ENCODE results near the gene ORM2. TPM values are rescaled to one million over a fixed set of nuclear protein-coding genes. Genes with fewer than 3 reads are reported as not detected.

ORM2 gene
- total RNA-seq, 1 donor from 2014 or later = not detected

DNA sequence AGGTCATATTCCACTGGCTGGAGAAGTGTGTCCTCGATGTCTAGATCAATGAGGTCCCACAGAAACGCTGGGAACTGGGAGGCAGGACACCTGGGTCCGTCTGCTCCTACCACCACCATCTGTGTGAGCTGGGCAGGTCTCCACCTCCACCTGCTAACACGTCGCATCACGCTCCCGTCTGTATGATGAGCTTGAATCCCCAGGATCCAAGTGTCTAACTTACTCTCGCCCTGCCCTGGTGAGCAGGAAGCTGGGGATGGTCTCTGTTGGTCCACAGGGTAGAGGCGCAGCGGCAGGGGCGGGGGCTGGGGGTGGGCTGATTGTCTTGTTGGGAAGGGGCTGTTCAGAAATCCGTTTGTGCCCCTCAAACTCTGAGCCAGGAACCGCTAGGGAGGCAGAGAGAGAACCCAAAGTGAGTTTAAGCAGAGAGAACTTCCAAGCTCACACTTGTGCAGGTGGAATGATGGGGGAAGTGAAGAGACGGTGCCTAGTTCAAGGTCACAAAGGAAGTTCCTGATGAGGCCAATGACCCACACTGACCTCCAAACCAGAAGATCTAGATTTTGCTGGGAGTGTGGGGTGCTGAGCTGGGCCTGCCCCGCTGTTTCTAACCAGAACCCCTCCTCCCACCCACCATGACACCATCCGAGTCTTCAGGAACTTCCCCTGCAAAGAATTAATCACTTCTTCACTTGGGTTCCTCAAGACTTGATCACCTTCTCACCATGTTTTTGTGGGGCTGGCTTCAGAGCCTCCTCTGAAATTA is 21.1 kb downstream of the ORM2 start:
- no peak for DNase-seq

DNA sequence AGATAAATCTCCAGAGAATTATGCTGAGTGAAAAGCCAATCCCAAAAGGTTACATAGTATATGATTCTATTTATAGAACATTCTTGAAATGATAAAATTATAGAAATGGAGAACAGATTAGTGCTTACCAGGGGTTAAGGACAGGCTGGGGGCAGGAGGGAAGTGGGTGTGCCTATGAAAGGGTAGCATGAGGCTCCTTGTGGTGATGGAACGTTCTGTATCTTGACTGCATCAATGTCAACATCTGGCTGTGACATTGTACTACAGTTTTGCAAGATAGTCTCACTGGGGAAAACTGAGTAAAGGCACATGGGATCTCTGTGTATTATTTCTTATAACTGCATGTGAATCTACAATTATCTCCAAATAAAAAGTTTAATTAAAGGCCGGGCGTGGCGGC is 22.3 kb downstream of the ORM2 start:
- no peak for DNase-seq

DNA sequence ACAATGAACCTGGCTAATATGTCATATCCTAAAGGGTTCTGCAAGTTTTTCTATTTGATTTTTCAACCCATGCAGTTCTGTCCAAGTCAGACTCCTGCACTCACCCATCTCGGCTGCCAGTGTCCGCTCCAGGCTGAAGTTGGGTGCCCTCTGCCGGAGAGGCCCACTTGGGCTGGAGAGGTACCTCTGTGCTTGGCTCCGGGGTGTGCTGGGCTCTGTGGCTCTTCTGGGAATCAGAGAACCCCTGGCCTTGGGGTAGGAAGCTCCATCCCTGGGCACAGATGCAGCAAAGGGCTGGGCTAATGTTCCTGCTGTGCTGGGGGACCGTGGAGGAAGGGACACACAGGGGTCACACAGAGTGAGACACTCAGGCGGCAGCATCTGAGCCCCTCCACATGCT is 26.2 kb downstream of the ORM2 start:
- DNase-seq = no peak

DNA sequence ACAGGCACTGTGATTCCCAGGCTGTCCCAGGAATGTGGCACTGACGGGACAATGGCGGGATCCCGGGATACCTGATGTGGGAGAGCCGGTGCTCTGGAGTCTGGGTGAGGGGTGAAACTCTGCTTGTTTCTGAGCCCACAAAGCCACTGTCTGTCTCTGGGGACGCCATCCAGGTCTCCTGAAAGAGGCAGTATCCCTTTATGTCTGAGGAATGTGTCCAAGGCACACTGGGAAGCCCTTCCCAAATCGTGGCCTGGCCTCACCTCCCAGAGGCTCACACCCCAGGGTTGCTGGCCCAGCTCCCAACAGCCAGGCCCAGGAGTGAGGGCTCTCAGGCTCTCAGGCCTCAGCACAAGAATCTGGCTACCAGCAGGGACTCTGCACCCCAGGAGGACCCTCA is 27.1 kb downstream of the ORM2 start:
- DNase-seq = no peak

DNA sequence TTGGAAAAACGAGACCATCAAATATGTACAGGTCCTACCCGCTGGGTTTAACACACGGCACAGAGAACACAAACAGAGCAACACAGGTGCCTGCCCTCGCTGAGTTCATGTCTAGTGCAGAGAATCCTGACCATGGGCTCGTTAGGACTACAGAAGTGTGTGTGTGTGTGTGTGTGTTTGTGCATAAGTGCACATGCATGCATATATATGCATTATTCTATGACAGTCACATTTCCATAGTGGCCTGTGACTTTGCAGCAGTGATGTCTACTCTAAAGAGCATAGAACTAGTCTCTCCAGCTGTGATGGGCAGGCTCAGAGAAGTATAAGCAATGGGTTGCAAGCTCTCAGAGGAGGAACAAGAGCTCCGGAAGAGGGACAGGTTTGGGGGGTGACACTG is 27.7 kb downstream of the ORM2 start:
- no peak for DNase-seq

DNA sequence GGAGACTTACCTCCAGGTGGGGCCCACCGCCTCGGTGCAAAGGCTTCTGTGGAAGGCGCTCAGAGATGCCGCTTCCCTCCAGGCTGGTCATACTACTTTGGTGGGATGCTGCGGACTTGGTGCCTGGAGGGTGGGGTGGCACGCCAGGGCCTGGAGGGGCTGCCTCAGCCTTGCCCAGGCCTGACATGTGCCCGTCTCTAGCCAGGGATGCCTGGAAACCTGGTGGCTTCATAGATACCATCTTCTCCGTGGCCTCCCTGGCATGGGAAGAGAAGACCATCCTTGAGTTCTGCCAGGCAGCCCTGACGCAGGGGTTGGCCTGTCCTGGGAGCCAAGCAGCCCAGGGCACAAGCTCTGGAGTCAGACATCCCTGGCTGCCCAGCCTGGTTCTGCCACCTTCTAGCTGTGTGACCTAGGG is 28.3 kb downstream of the ORM2 start:
- DNase-seq = no peak

DNA sequence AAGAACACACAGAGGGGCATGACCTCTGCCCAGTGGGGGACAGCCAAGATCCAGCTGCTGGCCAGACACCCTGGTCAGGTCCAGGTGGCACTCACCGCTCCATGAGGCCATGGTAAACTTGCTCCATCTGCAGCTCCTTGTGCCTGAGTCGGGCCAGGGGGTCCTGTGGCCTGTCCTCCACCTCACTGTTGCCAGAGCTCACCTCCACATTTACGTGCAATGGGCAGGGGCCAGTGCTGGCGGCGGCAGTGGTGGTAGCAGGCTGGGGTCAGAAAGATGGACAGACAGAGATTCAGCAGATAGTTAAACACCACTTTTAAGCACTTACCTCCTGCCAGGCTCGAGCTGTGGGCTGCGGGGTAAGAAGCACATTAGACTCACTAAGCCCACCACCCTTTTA is 30.1 kb downstream of the ORM2 start:
- DNase-seq = no peak

DNA sequence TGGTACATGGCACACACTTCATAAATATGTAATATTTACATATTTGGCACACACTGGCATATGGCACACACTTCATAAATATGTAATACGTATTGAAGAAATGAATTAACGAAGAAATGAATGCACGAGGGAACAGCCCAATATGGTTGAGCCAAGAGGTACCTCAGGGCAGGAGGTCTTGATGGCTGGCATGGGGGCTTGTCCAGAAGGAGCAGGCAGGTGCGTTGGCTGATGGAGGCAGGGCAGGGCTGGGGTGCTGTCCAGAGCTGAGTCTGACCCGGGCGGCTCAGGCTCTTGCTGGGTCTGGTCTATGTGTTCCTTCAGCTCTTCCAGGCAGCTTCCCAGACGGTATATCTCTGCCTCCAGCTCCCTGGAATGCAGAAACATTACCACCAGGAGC is 31.9 kb downstream of the ORM2 start:
- no peak for DNase-seq

DNA sequence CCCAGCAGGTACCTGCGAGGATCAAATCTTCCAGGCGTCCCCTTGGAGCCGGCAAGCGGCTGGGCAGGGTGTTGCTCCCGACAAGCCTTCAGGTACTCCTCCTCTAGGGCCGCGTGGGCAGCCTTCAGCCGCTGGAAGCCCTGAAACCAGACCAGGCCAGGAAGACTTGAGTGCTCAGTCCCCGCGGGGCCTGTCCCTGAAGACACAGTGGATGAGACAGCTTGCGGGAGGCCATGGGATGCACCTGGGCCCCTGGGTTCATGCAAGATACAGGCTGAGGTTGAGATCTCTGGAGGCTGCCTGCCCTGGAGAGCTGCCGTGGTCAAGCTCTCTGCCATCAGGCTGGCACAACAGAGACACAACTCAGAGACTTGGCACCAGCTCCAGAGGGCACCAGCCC is 32.7 kb downstream of the ORM2 start:
- no peak for DNase-seq

DNA sequence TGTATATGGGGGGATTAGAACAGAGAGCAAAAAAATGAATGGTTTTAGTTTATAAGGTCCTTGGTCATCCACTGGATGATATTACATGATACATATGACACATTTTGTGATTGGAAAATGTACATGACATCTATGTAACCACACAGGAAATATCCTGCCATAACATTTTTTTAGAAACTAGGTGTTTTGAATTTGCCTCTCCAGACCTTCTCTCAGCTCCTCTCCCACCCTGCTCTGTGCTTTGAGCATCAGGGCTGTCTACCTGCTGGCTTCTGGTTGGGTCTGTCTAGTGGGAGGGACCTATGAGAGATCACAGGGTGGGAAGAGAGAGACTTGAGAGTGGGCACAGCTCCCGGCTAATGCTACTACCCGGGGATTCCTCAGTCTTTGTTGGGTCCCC is 33.8 kb downstream of the ORM2 start:
- no peak for DNase-seq

DNA sequence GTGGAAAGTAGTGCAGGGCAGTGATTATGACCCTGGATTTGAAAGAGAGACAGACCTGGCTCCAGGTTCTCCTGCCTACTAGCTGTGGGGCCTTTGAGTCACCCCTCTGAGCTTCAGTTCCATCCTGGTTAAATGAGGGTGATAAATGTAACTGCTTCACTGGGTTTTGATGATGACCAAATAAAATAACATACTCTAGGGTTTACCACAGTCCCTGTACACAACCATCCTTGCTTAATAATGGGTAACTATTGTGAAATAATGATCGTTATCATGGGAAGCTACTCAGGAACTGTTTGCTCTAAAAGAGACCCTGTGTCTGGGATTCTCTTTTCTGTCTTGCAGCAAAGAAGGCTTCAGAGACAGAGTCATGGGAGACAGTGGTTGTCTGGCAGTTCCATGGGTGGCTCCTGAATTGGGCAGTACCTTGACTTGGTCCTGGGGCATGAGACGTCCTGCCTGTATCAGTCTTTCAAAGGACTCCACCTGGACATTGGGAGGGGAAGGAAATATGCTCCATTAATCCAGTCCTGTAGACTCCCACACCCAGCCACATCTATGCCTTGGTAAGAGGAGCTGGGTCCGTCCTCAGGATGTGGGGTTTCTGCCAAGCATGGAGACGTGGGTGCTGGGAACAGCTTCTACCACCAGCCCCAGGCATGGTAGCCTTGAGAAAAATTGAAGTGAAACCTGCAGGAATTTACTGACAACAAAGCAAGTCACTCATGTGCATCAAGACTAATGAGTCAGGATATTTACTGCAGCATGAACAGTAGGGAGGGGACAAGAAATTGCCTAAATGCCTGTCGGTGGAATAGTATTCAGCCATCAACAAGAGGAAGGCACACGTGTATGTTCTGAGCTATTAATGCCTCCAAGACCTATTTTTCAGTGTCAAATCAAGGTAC is 34.7 kb downstream of the ORM2 start:
- DNase-seq = no peak

DNA sequence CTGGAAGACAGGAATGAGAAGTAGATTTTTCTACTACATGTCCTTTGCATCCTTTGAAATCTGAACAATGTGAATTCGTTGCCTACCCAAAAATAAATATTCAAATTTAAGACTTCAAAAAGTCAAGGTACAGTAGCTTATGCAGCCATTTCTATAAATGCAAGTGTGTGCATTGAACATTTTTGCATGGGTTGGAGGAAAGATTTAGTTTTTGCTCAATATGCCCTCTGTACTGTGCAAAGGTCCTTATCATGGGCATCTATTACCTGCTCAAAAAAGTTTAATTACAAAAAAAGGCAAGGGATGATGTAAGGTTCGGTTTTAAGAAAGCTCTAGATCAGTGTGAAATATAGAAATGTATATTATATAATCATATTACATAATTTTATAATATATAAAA is 35.5 kb downstream of the ORM2 start:
- no peak for DNase-seq

DNA sequence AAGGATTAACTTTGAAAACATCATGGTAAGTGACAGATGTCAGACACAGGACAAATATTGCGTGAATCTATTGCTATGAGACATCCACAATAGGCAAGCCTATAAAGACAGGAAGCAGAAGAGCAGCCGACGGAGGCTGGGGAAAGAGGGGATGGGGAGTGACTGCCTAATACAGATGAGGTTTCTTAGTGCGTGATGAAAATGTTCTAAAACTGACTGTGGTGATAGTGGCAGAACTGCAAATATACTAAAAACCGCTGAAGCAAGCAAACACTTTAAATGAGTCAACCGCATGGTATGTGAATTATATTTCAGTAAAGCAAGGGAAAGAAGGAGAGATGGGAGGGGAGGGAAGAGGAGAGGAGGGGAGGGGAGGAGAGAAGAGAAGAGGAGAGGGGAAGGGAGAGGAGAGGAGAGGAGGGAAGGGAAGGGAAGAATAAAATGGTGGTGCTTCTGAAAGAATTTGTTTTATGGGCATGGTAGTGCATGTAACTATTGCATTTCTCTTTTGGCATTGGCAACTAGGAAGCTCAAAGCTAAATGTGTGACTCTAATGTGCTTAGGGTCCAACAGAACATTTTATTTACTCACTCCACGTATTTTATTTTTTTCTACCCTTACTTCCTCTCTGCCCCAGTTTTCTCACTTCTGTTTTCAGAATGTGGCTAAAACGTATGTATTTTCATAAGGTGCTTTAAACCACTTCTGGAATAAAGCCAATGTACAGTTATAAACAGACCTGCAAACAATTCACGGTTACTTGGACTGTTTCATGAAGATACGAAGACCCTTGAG is 36.9 kb downstream of the ORM2 start:
- DNase-seq = no peak

DNA sequence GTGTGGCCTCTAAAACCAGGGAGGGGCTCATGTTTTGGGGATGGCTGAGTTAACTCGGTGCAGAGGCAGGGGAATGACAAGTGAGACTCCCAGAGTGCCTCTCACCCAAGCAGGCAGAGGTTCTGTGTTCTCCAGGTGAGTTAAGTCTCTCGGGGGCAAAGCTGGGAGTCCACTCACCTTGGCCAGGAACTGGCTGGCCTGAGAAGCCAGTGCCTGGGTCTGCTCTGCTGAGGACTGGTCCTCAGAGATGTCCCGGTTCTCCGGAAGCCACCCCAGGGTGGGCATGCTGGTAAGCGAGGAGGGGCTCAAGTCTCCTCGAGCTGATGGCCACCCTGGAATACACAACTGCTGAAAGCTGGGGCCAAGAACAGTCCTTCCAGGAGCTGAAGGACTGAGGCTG is 37.7 kb downstream of the ORM2 start:
- DNase-seq = no peak

DNA sequence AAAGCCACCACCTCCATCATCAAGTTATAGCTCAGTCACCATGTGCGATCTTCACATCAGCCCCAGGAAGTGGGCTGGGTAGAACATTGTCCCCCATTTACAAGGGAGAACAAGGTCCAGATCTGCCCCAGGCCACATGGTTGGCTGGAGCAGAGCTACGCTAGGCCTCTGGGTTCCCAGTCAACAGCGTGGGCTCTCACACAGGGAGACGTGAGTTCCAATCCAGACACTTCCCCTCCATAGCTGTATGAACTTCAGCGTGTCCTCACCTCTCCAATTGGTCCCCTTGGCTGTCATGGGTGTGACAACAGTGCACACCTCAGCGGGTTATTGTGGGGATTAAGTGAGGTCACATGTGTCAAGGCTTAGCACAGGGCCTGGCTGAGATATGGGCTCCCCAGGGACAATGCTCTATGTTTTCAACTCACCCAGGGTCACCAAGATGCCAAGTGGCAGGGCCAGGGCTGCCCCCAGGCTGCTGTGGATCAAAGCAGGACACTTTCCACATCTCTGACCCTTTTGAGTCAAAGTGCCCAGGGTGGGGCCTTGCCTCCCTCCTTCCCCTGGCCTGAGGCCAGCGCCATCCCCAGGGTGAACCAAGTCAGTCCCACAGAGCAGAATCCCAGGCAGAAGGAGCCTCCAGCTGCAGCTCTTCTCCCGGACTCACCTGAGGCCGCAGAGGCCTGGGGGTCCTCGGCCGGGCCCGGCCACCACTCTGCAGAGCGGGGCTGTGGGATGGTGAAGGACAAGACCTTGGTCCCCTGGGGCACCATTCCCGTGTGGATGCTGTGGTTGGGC is 38.3 kb downstream of the ORM2 start:
- DNase-seq = no peak

DNA sequence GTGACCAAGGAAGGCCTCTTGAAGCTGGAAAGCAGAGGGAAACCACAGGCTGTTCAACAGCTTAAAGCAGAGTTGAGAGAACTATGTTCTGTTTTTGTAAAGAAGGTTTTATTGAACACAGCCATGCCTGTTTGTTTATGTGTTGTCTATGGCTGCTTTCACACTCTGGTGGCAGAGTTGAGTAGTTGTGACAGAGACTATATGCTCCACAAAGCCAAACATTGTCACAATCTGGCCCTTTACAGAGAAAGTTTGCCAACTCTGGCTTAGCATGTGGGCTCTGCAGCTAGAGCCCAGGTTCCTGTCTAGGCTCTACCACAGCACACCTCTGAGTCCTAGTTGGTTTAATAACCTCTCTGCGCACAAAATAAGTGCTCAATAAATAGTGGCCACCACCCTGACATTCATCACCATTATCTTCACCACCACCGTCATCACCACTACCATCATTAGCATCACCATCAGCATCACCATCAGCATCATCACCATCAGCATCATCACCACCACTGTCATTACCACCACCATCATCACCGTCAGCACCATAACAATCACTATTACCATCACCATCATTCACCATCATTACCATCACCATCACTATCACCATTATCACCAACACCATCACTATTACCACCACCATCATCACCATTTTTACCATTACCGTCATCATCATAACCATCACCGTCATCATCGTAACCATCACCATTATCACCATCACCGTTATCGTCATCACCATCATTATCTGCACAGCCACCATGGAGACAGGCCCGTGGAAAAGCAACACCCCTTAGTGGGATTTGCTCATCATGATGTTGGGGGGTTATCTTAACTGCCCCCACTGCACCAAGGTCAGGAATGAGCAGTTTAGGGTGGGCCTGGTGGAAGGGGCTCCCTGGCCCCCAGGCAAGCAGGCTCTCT is 39.8 kb downstream of the ORM2 start:
- no peak for DNase-seq

DNA sequence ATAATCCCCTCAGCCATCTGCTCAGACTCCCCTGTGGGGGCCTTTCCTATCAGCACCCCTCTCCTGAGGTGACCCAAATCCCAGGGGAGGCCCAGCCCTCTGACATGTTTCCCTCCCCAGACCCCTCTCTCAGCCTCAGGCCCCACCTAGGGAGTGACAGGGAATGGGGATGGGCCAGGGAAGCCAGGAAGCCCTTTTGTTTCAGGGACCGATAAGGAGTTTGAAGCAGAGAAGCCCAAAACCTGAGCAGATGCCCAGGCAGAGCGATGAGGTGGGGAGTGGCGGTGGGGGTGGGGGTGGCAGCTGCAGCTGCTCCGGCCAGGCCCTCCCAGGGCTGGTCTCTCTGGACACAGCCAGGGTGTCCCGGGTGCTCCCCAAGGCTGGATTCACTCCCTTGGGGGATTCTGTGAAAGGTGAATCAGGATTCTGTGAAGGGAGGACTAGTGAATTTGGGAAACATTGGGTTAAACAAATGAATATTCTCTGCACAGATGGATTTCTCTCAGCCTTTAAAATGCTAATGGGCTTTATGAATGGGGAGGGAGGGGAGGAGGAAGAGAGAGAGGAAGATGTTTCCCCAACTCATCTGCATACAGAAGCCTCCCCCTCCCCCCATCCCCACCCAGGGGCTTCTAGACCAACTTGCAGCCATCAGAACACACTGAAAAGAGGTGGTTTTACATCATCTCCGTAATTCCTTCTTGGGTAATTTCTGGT is 40.7 kb downstream of the ORM2 start:
- DNase-seq = no peak

DNA sequence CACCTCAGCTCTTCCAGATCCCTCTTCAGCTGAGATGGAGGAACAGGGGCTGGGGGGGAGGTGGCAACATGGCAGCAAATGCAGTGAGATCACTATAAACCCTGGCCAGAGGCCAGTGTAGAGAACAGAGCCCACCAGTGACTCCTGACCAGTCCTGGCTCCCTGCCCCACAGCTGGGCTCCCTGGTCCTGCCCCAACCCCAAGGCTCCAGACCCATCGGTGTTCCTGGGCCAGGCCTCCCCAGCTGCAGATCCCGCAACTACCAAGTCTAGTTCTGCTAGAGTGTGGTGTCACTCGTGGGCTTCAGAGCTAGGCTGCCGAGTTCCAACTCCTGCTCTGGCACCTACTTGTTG is 41.3 kb downstream of the ORM2 start:
- DNase-seq = no peak

DNA sequence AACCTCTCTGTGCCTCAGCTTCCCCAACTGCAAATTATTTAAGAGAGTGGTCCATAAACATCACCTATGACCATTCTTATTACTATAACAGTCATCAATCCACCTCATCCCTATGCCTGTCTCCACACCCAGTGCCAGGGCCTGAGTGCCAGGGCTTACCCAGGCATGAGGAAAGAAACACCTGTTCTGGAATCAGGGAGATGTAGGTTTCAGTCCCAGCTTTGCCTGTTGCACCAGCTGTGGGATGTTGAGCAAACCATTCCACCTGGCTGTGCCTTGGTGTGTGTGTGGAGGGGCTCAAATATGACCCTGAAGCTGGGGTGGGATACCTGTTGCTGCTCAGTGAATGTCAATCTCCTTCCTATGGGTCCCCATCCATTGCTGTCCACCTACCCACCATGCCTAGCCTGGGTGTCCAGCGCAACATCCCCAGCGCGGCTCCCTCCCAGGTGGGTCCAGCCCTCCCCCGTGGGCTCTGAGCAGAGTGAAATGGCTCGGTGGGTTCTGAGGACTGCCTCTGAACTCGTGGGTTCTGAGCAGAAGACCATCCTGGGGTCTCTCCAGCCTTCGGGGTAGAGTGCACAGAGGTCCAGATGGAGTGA is 41.8 kb downstream of the ORM2 start:
- DNase-seq = no peak
